HepG2 (cell line): ENCODE data around the gene WWTR1. TPM values are rescaled to one million over a fixed set of nuclear protein-coding genes. Genes with fewer than 3 reads are reported as not detected.

Experiments used
- ADNP ChIP-seq: sonication (generic); formaldehyde crosslinking; IDR thresholded peaks from 2 replicates; pipeline ENCODE4 v1.4.0; 2020; ENCODE audit warnings: missing genetic modification reagents
- CHD2 ChIP-seq: IDR thresholded peaks from 2 replicates; pipeline ENCODE4 v1.6.1; 2011; ENCODE audit warnings: low read depth, low read length, improper control_type of control experiment
- HMG20A ChIP-seq: IDR thresholded peaks from 2 replicates; pipeline ENCODE4 v1.6.1; 2016; ENCODE audit warnings: borderline replicate concordance
- JUND ChIP-seq: sonication (generic); formaldehyde crosslinking; IDR thresholded peaks from 2 replicates; pipeline ENCODE4 v1.8.0; 2022; ENCODE audit warnings: mild to moderate bottlenecking, missing genetic modification reagents
- KLF11 ChIP-seq: IDR thresholded peaks from 2 replicates; pipeline ENCODE4 v1.6.1; 2016; ENCODE audit warnings: missing compliant biosample characterization
- KLF6 ChIP-seq: IDR thresholded peaks from 2 replicates; pipeline ENCODE4 v1.8.0; 2016; ENCODE audit warnings: missing biosample characterization, missing genetic modification reagents
- NFATC3 ChIP-seq: sonication (generic); formaldehyde crosslinking; IDR thresholded peaks from 2 replicates; pipeline ENCODE4 v1.5.1; 2020; ENCODE audit warnings: mild to moderate bottlenecking, missing genetic modification reagents
- PHF5A ChIP-seq: IDR thresholded peaks from one replicate; pipeline ENCODE4 v1.6.1; 2018; ENCODE audit warnings: low read depth, missing genetic modification reagents; ENCODE audit not compliant: unreplicated experiment
- RBAK ChIP-seq: sonication (generic); formaldehyde crosslinking; IDR thresholded peaks from 2 replicates; pipeline ENCODE4 v1.5.1; 2020; ENCODE audit warnings: mild to moderate bottlenecking, missing genetic modification reagents
- SETDB1 ChIP-seq: sonication (generic); formaldehyde crosslinking; IDR thresholded peaks from 2 replicates; pipeline ENCODE4 v1.5.1; 2020; ENCODE audit warnings: missing genetic modification reagents, mild to moderate bottlenecking, borderline replicate concordance
- SMAD1 ChIP-seq: sonication (generic); formaldehyde crosslinking; IDR thresholded peaks from 2 replicates; pipeline ENCODE4 v1.4.0; 2020; ENCODE audit warnings: missing genetic modification reagents, low read depth, mild to moderate bottlenecking, borderline replicate concordance
- TAF15 ChIP-seq: fragments of 200-400 bp; formaldehyde crosslinking; IDR thresholded peaks from one replicate; pipeline ENCODE4 v1.6.1; 2018; ENCODE audit warnings: mild to moderate bottlenecking, low read depth, low read length; ENCODE audit not compliant: poor library complexity, severe bottlenecking
- ZHX2 ChIP-seq, 2 experiments: sonication (generic) in 1 of 2; formaldehyde crosslinking in 1 of 2; IDR thresholded peaks; 2 replicates each; pipeline versions ENCODE4 v1.6.1 to v1.9.0; 2014 to 2022; ENCODE audit warnings: antibody characterized with exemption in 1 of 2, borderline replicate concordance in 1 of 2, inconsistent platforms in 1 of 2, low read depth in 1 of 2, missing genetic modification reagents in 1 of 2
- ZNF230 ChIP-seq: sonication (generic); formaldehyde crosslinking; IDR thresholded peaks from 2 replicates; pipeline ENCODE4 v1.4.0; 2020; ENCODE audit warnings: mild to moderate bottlenecking, missing genetic modification reagents
- ZNF343 ChIP-seq: sonication (generic); formaldehyde crosslinking; IDR thresholded peaks from 2 replicates; pipeline ENCODE4 v1.4.0; 2020; ENCODE audit warnings: mild to moderate bottlenecking, missing genetic modification reagents
- ZNF572 ChIP-seq: sonication (generic); formaldehyde crosslinking; IDR thresholded peaks from 2 replicates; pipeline ENCODE4 v1.5.1; 2020; ENCODE audit warnings: mild to moderate bottlenecking, missing genetic modification reagents
- ZNF576 ChIP-seq: sonication (generic); formaldehyde crosslinking; IDR thresholded peaks from 2 replicates; pipeline ENCODE4 v1.4.0; 2020; ENCODE audit warnings: mild to moderate bottlenecking, missing genetic modification reagents
- ZNF660 ChIP-seq: sonication (generic); formaldehyde crosslinking; IDR thresholded peaks from 2 replicates; pipeline ENCODE4 v1.5.1; 2020; ENCODE audit warnings: mild to moderate bottlenecking, low read depth, missing genetic modification reagents, borderline replicate concordance
- ZNF781 ChIP-seq: sonication (generic); formaldehyde crosslinking; IDR thresholded peaks from 2 replicates; pipeline ENCODE4 v1.5.1; 2020; ENCODE audit warnings: borderline replicate concordance, mild to moderate bottlenecking, missing genetic modification reagents; ENCODE audit errors: not compliant biosample characterization
- polyA plus RNA-seq, 8 experiments: library from polyadenylated mRNA; depleted of rRNA in 3 of 8; stranded (reverse) in 7 of 8; unstranded in 1 of 8; fragments of >200 nt; fragmentation: Illumina TruSeq in 4 of 8; extraction: Trizol in 4 of 8; gene quantifications; 2 replicates each; pipeline versions ENCODE4 v1.2.1 to v1.2.3, GENCODE V29; 2011 to 2016; ENCODE audit warnings: low read depth in 4 of 8, missing spikeins in 1 of 8, mixed read lengths in 1 of 8; ENCODE audit not compliant: insufficient read depth in 1 of 8
- total RNA-seq, 5 experiments: library from RNA; depleted of rRNA; stranded (reverse); fragments of >200 nt; fragmentation: Illumina TruSeq; extraction: Trizol; gene quantifications; 2 replicates each; pipeline ENCODE4 v1.2.3, GENCODE V29; 2016; ENCODE audit warnings: low read depth in 1 of 5
- TF ChIP-seq, protein P1 (sequence below): sonication (generic); formaldehyde crosslinking; IDR thresholded peaks from 2 replicates; pipeline ENCODE4 v1.4.0; 2020; ENCODE audit warnings: low read depth, mild to moderate bottlenecking, missing genetic modification reagents
- TF ChIP-seq, protein P2 (sequence below): sonication (generic); formaldehyde crosslinking; IDR thresholded peaks from 2 replicates; pipeline ENCODE4 v1.4.0; 2020; ENCODE audit warnings: missing genetic modification reagents

The WWTR1 gene
- total and polyA plus RNA-seq, 2 of the 13 experiments (the other 11 are each of a cell fraction or from before 2014, with no cell fraction given): 19.7 to 139 TPM

- TF ChIP-seq ZNF343 (CRISPR knock-in tag) (no peak), ZNF576 (no peak), SMAD1 (CRISPR knock-in tag) (0 out of 2 replicates have a peak, but pooled peaks have one; percentile 42), NFATC3 (CRISPR knock-in tag) (no peak), SETDB1 (CRISPR knock-in tag) (no peak), CHD2 (no peak), ZNF230 (CRISPR knock-in tag) (0 out of 2 replicates have a peak, but pooled peaks have one; percentile 16), PHF5A (CRISPR knock-in tag) (peak; percentile 90), ZHX2 (IDR thresholded peaks at IDR 0.05; ENCODE audit: low read depth) (no peak), ZHX2 (CRISPR knock-in tag; IDR thresholded peaks at IDR 0.05; ENCODE audit: borderline replicate concordance) (no peak), TAF15 (no peak), KLF11 (CRISPR knock-in tag) (no peak), HMG20A (CRISPR knock-in tag) (peak; percentile 71; the same call in 1 of the 2 replicates), JUND (CRISPR knock-in tag) (peak; percentile 65; the same call in 1 of the 2 replicates), KLF6 (CRISPR knock-in tag) (no peak), ADNP (CRISPR knock-in tag) (peak; percentile 94), ZNF781 (CRISPR knock-in tag) (no peak), ZNF660 (CRISPR knock-in tag) (no peak), RBAK (0 out of 2 replicates have a peak, but pooled peaks have one; percentile 36), ZNF572 (CRISPR knock-in tag) (0 out of 2 replicates have a peak, but pooled peaks have one; percentile 22)
- TF ChIP-seq, protein P1, sequence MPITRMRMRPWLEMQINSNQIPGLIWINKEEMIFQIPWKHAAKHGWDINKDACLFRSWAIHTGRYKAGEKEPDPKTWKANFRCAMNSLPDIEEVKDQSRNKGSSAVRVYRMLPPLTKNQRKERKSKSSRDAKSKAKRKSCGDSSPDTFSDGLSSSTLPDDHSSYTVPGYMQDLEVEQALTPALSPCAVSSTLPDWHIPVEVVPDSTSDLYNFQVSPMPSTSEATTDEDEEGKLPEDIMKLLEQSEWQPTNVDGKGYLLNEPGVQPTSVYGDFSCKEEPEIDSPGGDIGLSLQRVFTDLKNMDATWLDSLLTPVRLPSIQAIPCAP (CRISPR knock-in tag): no peak
- TF ChIP-seq, protein P2, sequence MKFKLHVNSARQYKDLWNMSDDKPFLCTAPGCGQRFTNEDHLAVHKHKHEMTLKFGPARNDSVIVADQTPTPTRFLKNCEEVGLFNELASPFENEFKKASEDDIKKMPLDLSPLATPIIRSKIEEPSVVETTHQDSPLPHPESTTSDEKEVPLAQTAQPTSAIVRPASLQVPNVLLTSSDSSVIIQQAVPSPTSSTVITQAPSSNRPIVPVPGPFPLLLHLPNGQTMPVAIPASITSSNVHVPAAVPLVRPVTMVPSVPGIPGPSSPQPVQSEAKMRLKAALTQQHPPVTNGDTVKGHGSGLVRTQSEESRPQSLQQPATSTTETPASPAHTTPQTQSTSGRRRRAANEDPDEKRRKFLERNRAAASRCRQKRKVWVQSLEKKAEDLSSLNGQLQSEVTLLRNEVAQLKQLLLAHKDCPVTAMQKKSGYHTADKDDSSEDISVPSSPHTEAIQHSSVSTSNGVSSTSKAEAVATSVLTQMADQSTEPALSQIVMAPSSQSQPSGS (CRISPR knock-in tag): peak; percentile 26; the same call in 1 of the 2 replicates
Observed at GRCh38 chr3:149493315-149494021, 164.4 kb downstream of the WWTR1 start (continued).
